Uterus (tissue), 2 donors: ENCODE data around the gene HOXB4.

ENCODE experiments used
- POLR2A ChIP-seq, 2 donors: fragments of 450-650 bp; IDR thresholded peaks; one replicate each; pipeline ENCODE4 v1.6.1; 2016; ENCODE audit warnings: antibody characterized with exemption in 2 of 2, mild to moderate bottlenecking in 1 of 2, moderate library complexity in 1 of 2
- TF ChIP-seq, protein P1 (sequence below), 4 experiments: fragments of 200-600 bp in 2 of 4; fragments of 450-650 bp in 2 of 4; sonication (generic) in 2 of 4; IDR thresholded peaks; one replicate each; pipeline ENCODE4 v1.5.1; 2016 to 2019; ENCODE audit warnings: antibody characterized with exemption in 4 of 4, mild to moderate bottlenecking in 2 of 4, moderate library complexity in 1 of 4

GRCh38 chr17:48542114-48542656 lies 36.0 kb downstream of the HOXB4 start:
- TF ChIP-seq, protein P1, sequence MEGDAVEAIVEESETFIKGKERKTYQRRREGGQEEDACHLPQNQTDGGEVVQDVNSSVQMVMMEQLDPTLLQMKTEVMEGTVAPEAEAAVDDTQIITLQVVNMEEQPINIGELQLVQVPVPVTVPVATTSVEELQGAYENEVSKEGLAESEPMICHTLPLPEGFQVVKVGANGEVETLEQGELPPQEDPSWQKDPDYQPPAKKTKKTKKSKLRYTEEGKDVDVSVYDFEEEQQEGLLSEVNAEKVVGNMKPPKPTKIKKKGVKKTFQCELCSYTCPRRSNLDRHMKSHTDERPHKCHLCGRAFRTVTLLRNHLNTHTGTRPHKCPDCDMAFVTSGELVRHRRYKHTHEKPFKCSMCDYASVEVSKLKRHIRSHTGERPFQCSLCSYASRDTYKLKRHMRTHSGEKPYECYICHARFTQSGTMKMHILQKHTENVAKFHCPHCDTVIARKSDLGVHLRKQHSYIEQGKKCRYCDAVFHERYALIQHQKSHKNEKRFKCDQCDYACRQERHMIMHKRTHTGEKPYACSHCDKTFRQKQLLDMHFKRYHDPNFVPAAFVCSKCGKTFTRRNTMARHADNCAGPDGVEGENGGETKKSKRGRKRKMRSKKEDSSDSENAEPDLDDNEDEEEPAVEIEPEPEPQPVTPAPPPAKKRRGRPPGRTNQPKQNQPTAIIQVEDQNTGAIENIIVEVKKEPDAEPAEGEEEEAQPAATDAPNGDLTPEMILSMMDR (IDR thresholded peaks at IDR 0.05), result no peak
- TF ChIP-seq POLR2A (IDR thresholded peaks at IDR 0.05), result no peak
